ENCODE measurements around the gene AQP12B. TPM values are rescaled to one million over a fixed set of nuclear protein-coding genes. Genes with fewer than 3 reads are reported as not detected.
"Not testable (repeated sequence)": the region's sequence is repeated elsewhere in the genome, so short reads cannot be mapped to it uniquely, and the experiment has no call there.

AQP12B gene, protein sequence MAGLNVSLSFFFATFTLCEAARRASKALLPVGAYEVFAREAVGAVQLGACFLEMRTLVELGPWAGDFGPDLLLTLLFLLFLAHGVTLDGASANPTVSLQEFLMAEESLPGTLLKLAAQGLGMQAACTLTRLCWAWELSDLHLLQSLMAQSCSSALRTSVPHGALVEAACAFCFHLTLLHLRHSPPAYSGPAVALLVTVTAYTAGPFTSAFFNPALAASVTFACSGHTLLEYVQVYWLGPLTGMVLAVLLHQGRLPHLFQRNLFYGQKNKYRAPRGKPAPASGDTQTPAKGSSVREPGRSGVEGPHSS
- not detected for total RNA-seq

DNA sequence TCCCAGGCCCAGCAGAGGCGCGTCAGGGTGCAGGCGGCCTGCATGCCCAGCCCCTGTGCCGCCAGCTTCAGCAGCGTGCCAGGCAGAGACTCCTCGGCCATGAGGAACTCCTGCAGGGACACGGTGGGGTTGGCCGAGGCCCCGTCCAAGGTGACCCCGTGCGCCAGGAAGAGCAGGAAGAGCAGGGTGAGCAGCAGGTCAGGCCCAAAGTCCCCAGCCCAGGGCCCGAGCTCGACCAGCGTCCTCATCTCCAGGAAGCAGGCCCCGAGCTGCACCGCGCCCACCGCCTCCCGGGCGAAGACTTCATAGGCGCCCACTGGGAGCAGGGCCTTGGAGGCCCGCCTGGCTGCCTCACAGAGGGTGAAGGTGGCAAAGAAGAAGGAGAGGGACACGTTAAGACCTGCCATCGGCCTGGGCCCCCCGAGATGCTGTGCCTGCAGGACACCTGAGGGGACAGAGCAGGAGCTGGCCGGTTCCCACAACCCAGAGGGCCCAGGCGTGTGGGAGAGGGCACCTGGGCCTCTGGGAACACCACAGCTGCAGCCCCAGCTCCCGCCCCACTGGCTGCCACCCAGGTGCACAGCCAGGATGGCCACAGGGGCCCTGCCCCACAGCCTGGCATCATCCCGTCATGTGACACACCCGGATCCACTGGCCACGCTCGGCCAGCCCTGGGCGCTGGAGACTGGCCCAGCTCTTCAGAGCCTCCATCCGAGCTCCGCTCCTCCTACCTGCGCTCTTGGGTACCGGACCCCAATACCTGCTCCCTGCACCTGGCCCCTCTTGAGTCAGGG lies at the start of gene AQP12B:
Gene AQP12B, minus strand, starts transcription at position 455 of the 794 bp plus-strand sequence. Its CDS starts 48 bp downstream, at position 407.
- not testable (repeated sequence) for ATAC-seq; H3K27ac Mint-ChIP-seq; H3K36me3 Mint-ChIP-seq; H3K9me3 Mint-ChIP-seq; DNase-seq (ENCODE audit: low spot score in 2 of 2)

DNA sequence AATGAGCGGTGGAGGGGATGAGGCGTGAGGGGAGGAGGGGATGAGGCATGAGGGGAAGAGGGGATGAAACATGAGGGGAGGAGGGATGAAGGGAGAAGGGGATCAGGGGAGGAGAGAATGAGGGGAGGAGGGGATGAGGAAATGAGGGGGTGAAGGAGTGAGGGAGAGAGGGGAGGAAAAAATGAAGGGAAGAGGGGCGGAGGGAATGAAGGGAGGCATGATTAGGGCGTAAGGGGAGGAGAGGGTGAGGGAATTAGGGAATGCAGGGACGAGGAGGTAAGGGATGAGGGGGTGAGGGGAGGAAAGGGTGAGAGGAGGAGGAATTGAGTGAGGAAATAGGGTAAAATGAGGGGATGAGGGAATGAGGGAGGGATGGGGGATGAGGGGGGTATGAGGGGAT lies 49.5 kb upstream of the AQP12B start:
- Mint-ChIP-seq H3K27ac (no peak overlapping the region), H3K36me3 (no peaks in the 10 kb centered on the region), H3K9me3 (no peaks in the 10 kb centered on the region)
- ATAC-seq (no peak), DNase-seq (ENCODE audit: low spot score in 2 of 2) (no peak)

DNA sequence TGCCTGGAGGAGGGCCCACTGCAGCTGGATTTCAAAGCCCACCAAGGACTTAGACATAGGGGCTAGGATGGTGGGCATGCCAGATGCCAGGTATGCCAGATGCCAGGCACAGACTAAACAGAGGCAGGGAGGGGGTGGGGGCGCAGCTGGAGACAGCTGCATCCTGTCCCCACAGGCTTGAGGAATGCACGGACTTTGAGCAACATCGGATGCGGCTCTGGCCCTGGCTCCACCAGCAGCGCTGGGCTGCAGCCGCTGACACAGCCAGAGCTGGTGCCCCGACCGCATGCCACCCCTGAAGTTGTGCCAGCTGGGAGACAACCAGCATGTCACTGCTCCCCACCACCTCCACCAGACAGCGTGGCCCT lies 48.5 kb upstream of the AQP12B start:
- Mint-ChIP-seq H3K27ac (no peak overlapping the region), H3K9me3 (no peaks in the 10 kb centered on the region), H3K36me3 (no peaks in the 10 kb centered on the region)
- DNase-seq (ENCODE audit: low spot score in 2 of 2) (no peak), ATAC-seq (no peak)

DNA sequence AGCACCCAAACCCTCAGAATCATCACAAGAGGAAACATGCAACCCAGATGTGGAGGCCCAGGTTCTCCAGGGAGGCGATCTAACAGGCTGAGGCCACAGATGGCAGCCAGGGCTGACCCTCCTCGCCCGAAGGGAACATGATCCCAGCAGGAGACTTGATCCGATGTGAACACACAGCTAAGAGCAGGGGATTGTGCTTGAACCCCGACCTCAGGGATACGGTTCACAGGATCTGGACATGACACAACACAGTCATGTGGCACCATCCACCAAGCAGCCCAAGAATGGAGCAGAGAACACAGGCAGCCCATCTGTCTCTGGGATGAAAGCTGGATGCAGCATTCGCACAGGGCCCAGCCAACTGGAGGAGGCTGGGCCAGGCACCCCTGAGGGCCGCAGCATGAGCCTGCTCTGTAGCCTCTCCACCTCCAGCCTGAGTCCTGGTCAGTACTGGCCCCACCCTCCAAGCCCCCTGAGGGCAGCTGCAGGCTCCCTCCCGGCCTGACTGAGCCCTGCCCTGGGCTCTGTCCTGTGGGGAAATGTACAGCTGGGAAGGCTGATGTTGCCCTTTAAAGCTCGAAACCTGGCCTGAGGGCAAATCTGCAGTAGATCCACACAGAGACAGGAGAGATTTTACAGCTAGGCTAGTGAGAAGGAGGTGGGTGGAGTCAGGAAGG lies 48.0 kb upstream of the AQP12B start:
- no peak for ATAC-seq
- Mint-ChIP-seq H3K27ac (no peak overlapping the region), H3K36me3 (no peaks in the 10 kb centered on the region), H3K9me3 (no peaks in the 10 kb centered on the region)
- no peak for DNase-seq (ENCODE audit: low spot score in 2 of 2)

DNA sequence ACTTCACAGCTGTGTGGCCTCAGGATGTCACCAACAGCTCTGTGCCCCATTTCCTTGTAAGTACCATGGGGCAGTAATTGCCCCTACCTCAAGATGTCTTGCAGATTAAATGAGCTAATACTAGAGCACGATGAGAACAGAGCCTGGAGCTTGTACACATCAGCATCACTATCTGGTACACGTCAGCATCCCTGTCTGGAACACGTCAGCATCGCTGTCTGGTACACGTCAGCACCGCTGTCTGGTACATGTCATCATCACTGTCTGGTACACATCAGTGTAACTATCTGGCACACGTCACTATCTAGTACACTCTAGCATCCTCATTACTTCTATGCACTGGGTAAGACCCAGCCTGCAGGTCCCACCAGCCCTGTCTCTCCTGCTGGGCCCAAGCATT lies 46.1 kb upstream of the AQP12B start:
- Mint-ChIP-seq H3K36me3 (no peaks in the 10 kb centered on the region), H3K27ac (no peak overlapping the region), H3K9me3 (no peaks in the 10 kb centered on the region)
- DNase-seq (ENCODE audit: low spot score in 2 of 2) (no peak), ATAC-seq (no peak)

DNA sequence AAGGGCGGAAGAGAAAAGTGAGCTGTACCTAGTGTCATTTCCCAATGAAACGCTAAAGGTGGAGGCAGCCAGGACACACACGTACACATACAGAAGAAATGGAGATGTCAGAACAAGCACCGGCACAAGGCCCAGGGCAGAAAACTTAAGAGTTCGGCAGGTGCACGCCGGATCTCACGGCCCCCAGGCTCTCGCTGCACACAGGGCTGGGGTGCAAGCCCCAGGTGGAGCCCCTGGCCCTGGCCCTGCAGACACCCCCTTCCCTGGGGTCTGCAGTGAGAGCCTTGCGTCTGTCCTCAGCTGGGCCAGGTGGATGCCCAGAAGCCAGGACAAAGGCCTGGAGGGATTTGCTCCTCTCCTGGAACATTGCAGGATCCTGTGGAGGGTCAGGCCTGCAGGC lies 45.7 kb upstream of the AQP12B start:
- Mint-ChIP-seq H3K36me3 (no peaks in the 10 kb centered on the region), H3K27ac (no peak overlapping the region), H3K9me3 (no peaks in the 10 kb centered on the region)
- DNase-seq (ENCODE audit: low spot score in 2 of 2) (no peak), ATAC-seq (no peak)

DNA sequence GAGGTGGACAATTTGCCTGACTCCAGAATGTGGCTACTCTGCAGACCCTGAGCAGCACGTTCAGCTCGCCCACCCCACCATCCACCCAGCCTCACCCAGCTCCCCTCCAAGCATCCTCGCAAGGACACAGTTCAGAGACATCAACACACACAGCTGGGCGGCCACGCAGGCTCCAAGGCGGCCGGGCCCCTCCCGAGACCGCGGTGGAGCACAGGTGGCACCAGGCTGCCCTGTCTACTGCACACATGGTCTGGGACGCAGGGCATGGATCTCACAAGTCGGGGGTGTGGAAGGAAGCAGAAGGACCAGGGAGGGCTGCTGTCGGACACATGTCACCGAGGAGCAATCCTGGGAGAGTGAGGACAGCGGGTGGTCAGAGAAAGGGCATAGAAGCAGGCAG lies 45.2 kb upstream of the AQP12B start:
- H3K27ac Mint-ChIP-seq: no peak overlapping the region
- no peaks in the 10 kb centered on the region for H3K36me3 Mint-ChIP-seq
- ATAC-seq (no peak), DNase-seq (ENCODE audit: low spot score in 2 of 2) (no peak)
- no peaks in the 10 kb centered on the region for H3K9me3 Mint-ChIP-seq

DNA sequence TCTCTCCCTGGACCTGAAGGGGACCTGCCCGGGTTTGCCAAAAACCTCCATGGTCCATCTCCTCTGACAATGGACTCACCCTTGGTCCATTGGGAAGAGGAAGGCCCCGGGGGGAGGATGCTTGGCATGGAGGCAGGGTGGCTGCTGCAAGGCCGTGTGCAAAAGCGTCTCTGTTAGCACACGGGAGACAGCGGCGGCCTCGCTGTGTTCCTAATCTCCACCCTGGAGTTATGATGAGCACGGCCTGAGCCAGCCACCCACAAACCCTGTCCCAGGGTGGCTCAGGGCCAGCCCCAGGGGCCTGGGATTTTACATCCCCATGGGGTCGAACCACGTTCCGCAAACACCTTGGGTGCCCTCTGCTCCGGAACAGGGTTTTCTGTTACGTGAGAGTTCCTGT lies 44.8 kb upstream of the AQP12B start:
- no peak for ATAC-seq
- Mint-ChIP-seq H3K36me3 (no peaks in the 10 kb centered on the region), H3K27ac (peak overlapping the region in 1 of 2 donors; percentile 25), H3K9me3 (no peaks in the 10 kb centered on the region)
- DNase-seq (ENCODE audit: low spot score in 2 of 2): no peak

DNA sequence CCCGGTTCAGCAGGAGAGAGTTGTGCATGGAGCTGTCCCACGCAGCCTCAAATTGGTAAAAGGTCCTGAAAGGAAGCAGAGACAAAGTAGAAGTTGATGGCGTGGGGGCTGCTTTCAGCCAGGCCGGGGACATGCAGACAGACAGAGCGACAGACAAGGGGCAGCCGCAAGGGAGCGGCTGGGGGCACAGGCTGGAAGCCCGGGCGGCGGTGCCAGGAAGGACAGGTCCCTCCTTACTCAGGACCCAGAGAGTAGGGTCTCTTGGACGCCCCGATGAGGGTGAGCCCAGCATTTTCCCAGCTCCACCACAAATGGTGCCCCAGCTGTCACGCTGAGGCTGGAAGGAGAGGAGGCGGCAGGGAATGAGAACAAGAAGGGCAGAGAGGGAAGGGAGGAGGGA lies 44.2 kb upstream of the AQP12B start:
- H3K27ac Mint-ChIP-seq: peak overlapping the region; percentile 25 to 29
- H3K36me3 Mint-ChIP-seq: no peaks in the 10 kb centered on the region
- DNase-seq (ENCODE audit: low spot score in 2 of 2): no peak
- ATAC-seq: no peak
- no peaks in the 10 kb centered on the region for H3K9me3 Mint-ChIP-seq

DNA sequence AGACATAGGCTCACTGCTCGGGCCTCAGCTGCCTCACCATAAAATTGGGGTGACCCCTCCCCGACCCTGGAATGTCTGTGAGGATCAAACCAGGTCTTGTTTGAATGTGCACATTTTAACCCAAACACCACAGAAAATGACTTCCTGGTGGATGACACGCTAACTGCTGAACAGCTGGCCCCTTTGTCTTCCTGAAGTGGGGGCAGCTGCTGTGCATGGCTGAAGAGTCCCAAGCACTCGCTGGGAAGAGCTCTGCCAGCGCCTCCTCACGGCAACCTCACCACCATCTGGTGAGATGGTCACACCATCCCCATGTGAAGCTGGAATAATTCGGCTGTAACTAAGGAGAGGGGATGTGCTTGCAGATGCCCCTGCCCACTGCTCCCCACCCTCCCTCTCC lies 43.0 kb upstream of the AQP12B start:
- no peak for DNase-seq (ENCODE audit: low spot score in 2 of 2)
- H3K27ac Mint-ChIP-seq: no peak overlapping the region

DNA sequence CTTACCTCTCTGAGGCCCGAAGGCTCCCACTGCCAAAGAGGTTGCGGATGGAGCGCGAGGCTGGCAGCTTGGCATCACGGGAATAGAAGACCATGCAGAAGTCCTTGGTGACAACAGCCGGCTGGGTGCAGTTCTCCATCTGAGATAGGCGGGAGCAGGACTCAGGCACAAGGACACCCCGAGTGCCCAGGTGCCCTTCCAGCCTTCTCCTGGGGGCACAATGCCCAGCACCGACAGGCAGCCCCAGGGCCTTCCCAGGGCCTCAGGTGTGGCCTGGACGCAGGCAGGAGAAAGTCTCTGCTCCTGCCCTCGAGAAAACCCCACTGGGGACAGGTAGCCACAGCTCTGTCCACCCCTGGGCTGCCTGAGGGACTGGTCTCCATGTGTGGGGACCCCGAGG lies 42.6 kb upstream of the AQP12B start:
- ATAC-seq (no peak), DNase-seq (ENCODE audit: low spot score in 2 of 2) (no peak)
- Mint-ChIP-seq H3K27ac (no peak overlapping the region), H3K36me3 (no peaks in the 10 kb centered on the region), H3K9me3 (no peaks in the 10 kb centered on the region)

More for the DNA sequence above, 43.0 kb upstream of the AQP12B start:
- no peaks in the 10 kb centered on the region for H3K36me3 Mint-ChIP-seq
- H3K9me3 Mint-ChIP-seq: no peaks in the 10 kb centered on the region
- ATAC-seq: no peak

DNA sequence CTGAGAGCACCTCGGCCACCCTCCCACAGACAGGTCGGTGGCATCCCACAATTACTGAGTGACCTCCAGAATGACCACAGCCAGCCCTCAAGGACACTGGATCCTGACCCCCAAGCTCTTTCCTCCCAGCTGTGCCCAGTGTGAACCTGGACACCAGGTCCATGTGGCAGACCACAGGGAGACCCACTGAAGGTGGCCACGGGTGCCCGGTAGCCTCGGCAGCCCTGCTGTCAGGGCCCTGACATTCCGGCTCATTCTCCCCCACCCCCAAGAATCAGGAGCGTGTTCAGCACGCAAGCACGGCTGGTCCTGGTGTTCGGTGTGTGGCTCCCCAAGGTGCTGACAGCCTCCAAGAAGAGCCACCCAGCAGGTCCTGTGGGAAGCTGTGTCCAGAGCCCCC lies 41.7 kb upstream of the AQP12B start:
- DNase-seq (ENCODE audit: low spot score in 2 of 2): no peak
- no peaks in the 10 kb centered on the region for H3K36me3 Mint-ChIP-seq
- no peak overlapping the region for H3K27ac Mint-ChIP-seq
- no peak for ATAC-seq
- H3K9me3 Mint-ChIP-seq: no peaks in the 10 kb centered on the region

DNA sequence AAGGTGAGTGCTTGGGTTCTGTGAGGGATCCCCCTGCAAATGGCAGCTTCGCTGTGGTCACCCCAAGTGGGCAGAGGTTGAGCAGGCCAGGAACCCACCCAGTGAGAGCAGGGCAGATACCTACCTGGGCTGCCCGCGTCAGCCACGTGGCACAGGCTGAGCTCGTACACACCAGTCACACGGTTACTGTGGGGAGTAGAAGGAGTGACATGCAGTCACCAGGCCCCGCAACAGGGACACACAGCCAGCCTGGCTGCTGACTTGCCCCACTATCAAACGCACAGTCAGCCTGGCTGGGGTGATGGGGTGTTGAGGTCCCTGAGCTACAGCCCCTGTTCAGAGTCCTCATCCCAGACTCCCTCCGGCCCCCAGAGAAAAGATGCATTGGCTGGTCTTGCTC lies 41.2 kb upstream of the AQP12B start:
- no peak overlapping the region for H3K27ac Mint-ChIP-seq
- H3K9me3 Mint-ChIP-seq: no peaks in the 10 kb centered on the region
- no peaks in the 10 kb centered on the region for H3K36me3 Mint-ChIP-seq
- no peak for DNase-seq (ENCODE audit: low spot score in 2 of 2)
- ATAC-seq: no peak

DNA sequence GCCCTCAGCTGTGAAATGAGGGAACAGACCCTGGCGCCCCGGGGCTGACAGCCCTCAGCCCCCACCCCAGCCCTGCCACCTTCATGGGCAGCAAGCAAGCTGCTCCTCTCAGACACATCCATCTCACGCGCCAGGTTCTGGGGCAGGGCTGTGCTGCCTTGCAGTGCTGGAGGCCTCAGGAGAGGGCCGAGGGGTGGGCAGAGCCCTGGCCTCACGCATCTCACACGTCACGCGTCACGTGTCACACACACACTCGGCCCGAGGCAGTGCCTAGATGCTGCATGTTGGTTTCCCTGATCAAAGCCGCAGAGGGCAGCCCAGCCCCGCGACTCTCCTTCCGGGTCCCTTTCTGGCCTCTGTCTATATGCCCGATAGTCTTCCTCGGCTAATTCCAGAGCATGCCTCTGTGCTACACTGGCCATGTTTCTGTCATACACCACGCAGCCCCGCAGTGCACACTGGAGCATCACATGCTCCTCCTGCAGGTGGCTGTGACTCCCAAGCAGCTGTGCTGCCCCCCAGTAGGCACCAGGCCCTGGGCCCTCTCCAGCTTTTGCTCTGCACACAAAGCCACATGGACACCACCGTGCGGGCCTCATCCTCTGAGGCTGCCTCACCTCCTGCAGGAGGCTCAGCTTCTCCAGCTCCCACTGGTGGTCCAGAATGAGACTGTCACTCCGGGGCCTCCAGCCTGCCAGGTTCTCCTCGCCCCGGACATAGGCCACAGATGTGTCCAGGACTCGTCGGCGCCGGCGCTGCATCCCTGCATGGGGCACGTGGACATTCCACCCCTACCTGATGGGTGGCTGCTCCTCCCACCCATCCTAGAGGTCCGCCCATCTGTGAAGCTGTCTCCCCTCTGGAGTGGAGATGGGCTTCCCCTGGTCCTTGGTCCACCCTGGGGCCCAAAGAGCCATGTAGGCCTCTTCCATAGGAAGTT lies 40.4 kb upstream of the AQP12B start:
- no peak for ATAC-seq
- no peak for DNase-seq (ENCODE audit: low spot score in 2 of 2)
- H3K36me3 Mint-ChIP-seq: no peaks in the 10 kb centered on the region
- no peak overlapping the region for H3K27ac Mint-ChIP-seq
- H3K9me3 Mint-ChIP-seq: no peaks in the 10 kb centered on the region

DNA sequence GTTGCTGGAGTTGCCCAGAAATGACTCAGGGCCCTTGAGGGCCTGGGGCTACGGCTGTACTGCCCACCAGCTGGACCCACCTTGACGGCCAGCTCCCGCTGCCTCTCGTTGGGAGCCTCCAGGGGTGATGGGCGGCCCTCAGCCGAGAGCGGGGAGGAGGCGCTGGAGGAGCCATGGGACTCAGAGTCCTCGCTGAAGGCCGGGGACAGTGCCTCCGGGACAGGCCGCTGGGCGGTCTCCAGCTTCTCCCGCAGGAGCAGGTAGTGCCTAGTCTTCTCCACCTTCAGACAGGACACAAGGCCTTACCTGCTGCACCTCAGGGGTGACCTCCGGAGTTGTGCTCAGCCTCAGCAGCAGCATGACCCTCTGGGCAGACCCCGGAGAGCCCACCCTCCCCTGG lies 39.7 kb upstream of the AQP12B start:
- Mint-ChIP-seq H3K27ac (no peak overlapping the region), H3K36me3 (no peaks in the 10 kb centered on the region), H3K9me3 (no peaks in the 10 kb centered on the region)
- ATAC-seq (no peak), DNase-seq (ENCODE audit: low spot score in 2 of 2) (no peak)

DNA sequence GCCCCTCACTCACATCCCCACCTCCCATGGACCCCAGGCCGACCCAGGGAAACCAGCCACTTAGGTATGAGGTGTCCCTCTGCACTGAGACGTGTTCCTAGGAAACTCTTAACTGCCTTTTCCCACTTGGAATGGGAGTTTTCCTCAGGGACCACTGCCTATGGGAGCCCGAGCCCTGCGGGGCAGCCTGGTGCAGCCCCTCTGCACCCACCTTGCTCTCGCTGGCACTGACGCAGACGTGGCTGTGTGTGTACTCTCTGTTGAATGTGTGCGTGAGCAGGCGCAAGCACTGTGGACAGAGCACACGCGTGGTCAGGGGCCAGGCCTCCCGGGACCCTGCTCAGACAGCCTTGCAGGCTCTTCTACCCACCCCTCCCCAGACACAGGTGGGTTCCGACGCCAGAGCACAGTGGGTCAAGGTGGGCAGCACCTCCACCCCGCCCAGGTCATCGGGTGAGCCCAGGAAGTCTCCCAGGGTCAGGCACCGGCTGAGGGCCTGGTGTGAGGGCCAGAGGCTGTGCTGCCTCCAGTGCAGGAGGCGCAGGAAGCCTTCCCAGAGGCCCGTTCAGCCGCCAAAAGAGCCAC lies 39.0 kb upstream of the AQP12B start:
- ATAC-seq (no peak), DNase-seq (ENCODE audit: low spot score in 2 of 2) (no peak)
- no peaks in the 10 kb centered on the region for H3K36me3 Mint-ChIP-seq
- H3K27ac Mint-ChIP-seq: no peak overlapping the region
- H3K9me3 Mint-ChIP-seq: no peaks in the 10 kb centered on the region

Data from activated naive CD4-positive, alpha-beta T cell treated with anti-CD3 and anti-CD28 coated beads, Interleukin-2, amount 50 U/mL, for 72 hours (primary cell).